IMR-90 (cell line): ENCODE data around the gene RAD51D. TPM values are rescaled to one million over a fixed set of nuclear protein-coding genes. Genes with fewer than 3 reads are reported as not detected.
A peak's percentile ranks its signal among the peaks of the same experiment; 100 is the strongest.

Experiments used
- ATAC-seq: fragments of 200-7000 bp; cut with Tn5 transposase; 2 replicates; pipeline ENCODE4 v1.9.1; 2020; ENCODE audit warnings: low read depth, mild to moderate bottlenecking, moderate library complexity
- BruUV-seq: library from RNA; stranded (reverse); fragments of 400-500 nt; replicated peaks from 2 replicates; lab custom pipeline; 2021; lab: Mats Ljungman, UMichigan
- CTCF ChIA-PET: fragments of 300-600 bp; formaldehyde crosslinking; extraction: SDS; loops from one replicate; lab custom pipeline; 2021; ENCODE audit warnings: antibody characterized with exemption; lab: Yijun Ruan, JAX
- POLR2A ChIA-PET: fragments of 300-600 bp; sonication (Branson Sonifier 250); formaldehyde crosslinking; loops from one replicate; lab custom pipeline; 2022; ENCODE audit warnings: antibody characterized with exemption; ENCODE audit not compliant: unreplicated experiment; lab: Charles Lee
- DNase-seq: peaks from one replicate; pipeline ENCODE4 v3.0.0; 2013
- H2AFZ ChIP-seq: replicated peaks from 2 replicates; pipeline ENCODE3; 2013; ENCODE audit warnings: low read length, mild to moderate bottlenecking; ENCODE audit not compliant: poor library complexity
- H2AK5ac ChIP-seq: 2 replicates; pipeline ENCODE4 v1.6.1; 2013; ENCODE audit warnings: low read depth, low read length, inconsistent platforms
- H2AK9ac ChIP-seq: replicated peaks from 2 replicates; pipeline ENCODE3; 2013; ENCODE audit warnings: mild to moderate bottlenecking, low read depth, low read length, moderate library complexity; ENCODE audit not compliant: poor library complexity
- H2BK120ac ChIP-seq: 2 replicates; pipeline ENCODE4 v1.6.1; 2013; ENCODE audit warnings: low read depth, low read length, inconsistent platforms
- H2BK15ac ChIP-seq: 3 replicates; pipeline ENCODE4 v1.6.1; 2013; ENCODE audit warnings: low read depth, low read length, inconsistent platforms
- H2BK20ac ChIP-seq: 2 replicates; pipeline ENCODE4 v1.6.1; 2013; ENCODE audit warnings: low read depth, mild to moderate bottlenecking, inconsistent platforms, low read length, moderate library complexity
- H2BK5ac ChIP-seq: 2 replicates; pipeline ENCODE4 v1.6.1; 2013; ENCODE audit warnings: mild to moderate bottlenecking, low read depth, low read length, inconsistent platforms; ENCODE audit not compliant: poor library complexity, severe bottlenecking
- H3K14ac ChIP-seq: replicated peaks from 2 replicates; pipeline ENCODE4 v1.6.1; 2013; ENCODE audit warnings: low read depth, low read length, inconsistent platforms
- H3K18ac ChIP-seq: 2 replicates; pipeline ENCODE4 v1.6.1; 2013; ENCODE audit warnings: low read depth, low read length, control low read depth
- H3K23ac ChIP-seq: 2 replicates; pipeline ENCODE4 v1.6.1; 2013; ENCODE audit warnings: low read depth, low read length, inconsistent platforms
- H3K27ac ChIP-seq: 2 replicates; pipeline ENCODE4 v1.5.1; 2013; ENCODE audit warnings: mild to moderate bottlenecking, control low read depth, low read length; ENCODE audit not compliant: insufficient read depth
- H3K27me3 ChIP-seq: 2 replicates; pipeline ENCODE4 v1.6.1; 2013; ENCODE audit warnings: low read length; ENCODE audit not compliant: control insufficient read depth, insufficient read depth
- H3K36me3 ChIP-seq: 2 replicates; pipeline ENCODE4 v1.6.1; 2013; ENCODE audit warnings: low read length, mixed read lengths; ENCODE audit not compliant: control insufficient read depth, insufficient read depth
- H3K4ac ChIP-seq: 2 replicates; pipeline ENCODE4 v1.6.1; 2013; ENCODE audit warnings: low read depth, low read length, inconsistent platforms
- H3K4me1 ChIP-seq: 2 replicates; pipeline ENCODE4 v1.6.1; 2013; ENCODE audit warnings: low read length, mixed read lengths; ENCODE audit not compliant: control insufficient read depth, insufficient read depth
- H3K4me2 ChIP-seq: 2 replicates; pipeline ENCODE4 v1.6.1; 2013; ENCODE audit warnings: low read depth, mild to moderate bottlenecking, control low read depth, low read length, moderate library complexity
- H3K4me3 ChIP-seq: 2 replicates; pipeline ENCODE4 v1.5.1; 2013; ENCODE audit warnings: low read depth, mild to moderate bottlenecking, control low read depth, low read length, moderate library complexity; ENCODE audit not compliant: insufficient read depth
- H3K56ac ChIP-seq: 2 replicates; pipeline ENCODE4 v1.6.1; 2013; ENCODE audit warnings: low read length, inconsistent platforms; ENCODE audit not compliant: insufficient read depth; ENCODE audit errors: extremely low read depth
- H3K79me1 ChIP-seq, 2 experiments: 2 replicates each; pipeline ENCODE4 v1.6.1; 2013; ENCODE audit warnings: low read length in 2 of 2, inconsistent platforms in 1 of 2, low read depth in 1 of 2
- H3K9ac ChIP-seq: 2 replicates; pipeline ENCODE4 v1.6.1; 2013; ENCODE audit warnings: low read depth, low read length, control low read depth
- H3K9me1 ChIP-seq: 2 replicates; pipeline ENCODE4 v1.6.1; 2013; ENCODE audit warnings: low read length, inconsistent platforms; ENCODE audit not compliant: insufficient read depth
- H3K9me3 ChIP-seq: 2 replicates; pipeline ENCODE4 v1.6.1; 2013; ENCODE audit warnings: low read length; ENCODE audit not compliant: control insufficient read depth, insufficient read depth
- H4K20me1 ChIP-seq: 2 replicates; pipeline ENCODE4 v1.6.1; 2013; ENCODE audit warnings: low read length, inconsistent platforms; ENCODE audit not compliant: insufficient read depth
- H4K5ac ChIP-seq: 2 replicates; pipeline ENCODE4 v1.6.1; 2013; ENCODE audit warnings: mild to moderate bottlenecking, low read depth, low read length, control low read depth
- H4K8ac ChIP-seq, 2 experiments: 2 replicates each; pipeline ENCODE4 v1.6.1; 2013; ENCODE audit warnings: low read depth in 2 of 2, low read length in 2 of 2, control low read depth in 1 of 2, inconsistent platforms in 1 of 2
- H4K91ac ChIP-seq: 2 replicates; pipeline ENCODE4 v1.6.1; 2013; ENCODE audit warnings: low read depth, low read length, inconsistent platforms; ENCODE audit not compliant: insufficient read depth
- CEBPB ChIP-seq: IDR thresholded peaks from 2 replicates; pipeline ENCODE4 v1.6.1; 2012; ENCODE audit warnings: low read depth, low read length, improper control_type of control experiment
- CHD1 ChIP-seq: IDR thresholded peaks from 2 replicates; pipeline ENCODE4 v1.6.1; 2012; ENCODE audit warnings: low read depth, low read length, improper control_type of control experiment
- FOS ChIP-seq: fragments of 150-350 bp; IDR thresholded peaks from 2 replicates; pipeline ENCODE4 v1.6.1; 2016; ENCODE audit warnings: low read depth, low read length
- MAFK ChIP-seq: IDR thresholded peaks from 2 replicates; pipeline ENCODE4 v1.6.1; 2012; ENCODE audit warnings: low read depth, low read length, improper control_type of control experiment
- MAZ ChIP-seq: IDR thresholded peaks from 2 replicates; pipeline ENCODE4 v1.6.1; 2012; ENCODE audit warnings: low read depth, mild to moderate bottlenecking, low read length, improper control_type of control experiment, moderate library complexity, borderline replicate concordance
- MXI1 ChIP-seq: IDR thresholded peaks from 2 replicates; pipeline ENCODE4 v1.6.1; 2012; ENCODE audit warnings: low read depth, mild to moderate bottlenecking, low read length, moderate library complexity, borderline replicate concordance
- NFE2L2 ChIP-seq: fragments of 150-350 bp; IDR thresholded peaks from 2 replicates; pipeline ENCODE4 v1.6.1; 2016; ENCODE audit warnings: low read depth, mild to moderate bottlenecking, low read length
- POLR2A ChIP-seq: IDR thresholded peaks from 2 replicates; pipeline ENCODE4 v1.6.1; 2012; ENCODE audit warnings: mild to moderate bottlenecking, low read depth, low read length
- RAD21 ChIP-seq: IDR thresholded peaks from 2 replicates; pipeline ENCODE4 v1.6.1; 2012; ENCODE audit warnings: low read length, improper control_type of control experiment
- RCOR1 ChIP-seq: IDR thresholded peaks from 2 replicates; pipeline ENCODE4 v1.6.1; 2012; ENCODE audit warnings: mild to moderate bottlenecking, low read length, improper control_type of control experiment; ENCODE audit not compliant: insufficient replicate concordance
- WGBS, 2 experiments: methylation state at CpG; one replicate each; pipeline versions ENCODE4 v1.1.5 to v1.1.7; 2013; ENCODE audit warnings: missing lambda C conversion rate in 2 of 2; ENCODE audit not compliant: insufficient read length in 1 of 2; ENCODE audit errors: extremely low coverage in 2 of 2; 5-methylcytosine and 5-hydroxymethylcytosine counted together
- dilution Hi-C: fragments of 300-500 bp; cut with HindIII; formaldehyde crosslinking; loops from one replicate; pipeline ENCODE4 v1.14.3; 2018; ENCODE audit warnings: low sequenced_read_pairs; ENCODE audit not compliant: unreplicated experiment
- in situ Hi-C: fragments of 300-500 bp; cut with MboI; formaldehyde crosslinking; loops from 3 replicates; pipeline ENCODE4 v1.14.3; 2019; ENCODE audit warnings: low sequenced_read_pairs, inconsistent platforms, mixed read lengths
- intact Hi-C: fragments of 100-400 bp; cut with micrococcal nuclease; formaldehyde crosslinking; loops from 2 replicates; pipeline ENCODE4 v1.10.0; 2022
- polyA plus RNA-seq, 3 experiments: library from polyadenylated mRNA; depleted of rRNA; stranded (reverse); fragments of >200 nt; gene quantifications; 2 replicates each; pipeline ENCODE4 v1.2.3, GENCODE V29; 2012; ENCODE audit warnings: low replicate concordance in 1 of 3
- total RNA-seq: library from RNA; depleted of rRNA; stranded (reverse); fragments of >200 nt; gene quantifications from 2 replicates; pipeline ENCODE4 v1.2.3, GENCODE V29; 2012
- TF ChIP-seq, protein P1 (sequence below): conservative IDR thresholded peaks from 2 replicates; pipeline ENCODE4 v1.5.1; 2012; ENCODE audit warnings: mild to moderate bottlenecking, low read depth, low read length, improper control_type of control experiment
- TF ChIP-seq, protein P2 (sequence below): fragments of 150-350 bp; IDR thresholded peaks from 2 replicates; pipeline ENCODE4 v1.6.1; 2017; ENCODE audit warnings: mild to moderate bottlenecking, antibody characterized with exemption, low read length, low read depth
- TF ChIP-seq, protein P3 (sequence below): fragments of 150-350 bp; IDR thresholded peaks from 2 replicates; pipeline ENCODE4 v1.6.1; 2016; ENCODE audit warnings: low read depth, mild to moderate bottlenecking, low read length, moderate library complexity, borderline replicate concordance

Gene RAD51D
- total and polyA plus RNA-seq, 2 of the 4 experiments (the other 2 are of a cell fraction), result 10.8 to 12.7 TPM

DNA sequence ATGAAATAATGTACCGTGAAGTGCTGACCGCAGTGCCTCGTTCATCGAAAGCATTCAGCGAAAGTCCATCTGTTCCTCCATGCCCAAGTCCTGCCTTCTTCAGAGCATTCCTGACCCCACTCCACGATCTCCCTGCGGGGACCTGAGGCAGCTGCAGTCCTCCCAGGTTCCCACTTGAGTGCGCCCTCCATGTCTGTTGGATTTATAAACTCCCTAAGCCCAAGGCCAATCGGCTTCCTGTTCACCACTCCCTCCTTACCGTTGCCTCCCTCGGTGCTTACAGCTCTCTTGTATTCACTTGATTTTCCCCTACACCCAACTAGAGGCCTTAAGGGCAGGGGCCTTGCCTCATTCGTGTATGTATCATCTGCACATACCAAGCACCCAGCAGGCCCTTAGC, 2.8 kb downstream of the RAD51D start:
- Histone ChIP-seq H2BK120ac (no peak overlapping the region), H3K23ac (no peak overlapping the region), H3K4me1 (peaks cover 6% of the 10 kb centered on the region), H3K4me3 (no peak overlapping the region), H3K9me1 (peaks cover 12% of the 10 kb centered on the region), H4K5ac (no peak overlapping the region), H3K9me3 (no peaks in the 10 kb centered on the region), H3K27me3 (no peaks in the 10 kb centered on the region), H2AFZ (no peak overlapping the region), H2AK5ac (peak overlapping the region; percentile 66), H3K18ac (no peak overlapping the region), H4K20me1 (no peaks in the 10 kb centered on the region), H2BK5ac (no peak overlapping the region), H3K4ac (peak overlapping the region; percentile 45; the same call in 1 of the 2 replicates), H3K56ac (no peak overlapping the region), H3K27ac (no peak overlapping the region), H3K4me2 (no peak overlapping the region), H4K91ac (no peak overlapping the region; the same call in 1 of the 2 replicates), H3K36me3 (peaks cover 7% of the 10 kb centered on the region; the same call in 1 of the 2 replicates), H2BK20ac (0 out of 2 replicates have a peak overlapping the region, but pooled peaks have one; percentile 3), H3K9ac (no peak overlapping the region), H2AK9ac (peak overlapping the region; percentile 44), H3K14ac (no peak overlapping the region), H2BK15ac (0 out of 3 replicates have a peak overlapping the region, but pooled peaks have one; percentile 6), H4K8ac (no peak overlapping the region), H3K79me1 (peaks cover 27 to 53% of the 10 kb centered on the region in 2 experiments)
- in situ Hi-C loops (loop anchor here (25.0 kb wide), 2 partner anchors 480 to 855 kb away; partner anchors contain the start of genes CCL2 and CCL7), dilution Hi-C loops (no loop called here), intact Hi-C loops (loop anchor here (5.0 kb wide), 1 partner anchor 135 kb away; the partner anchor contains the start of gene LIG3)
- DNase-seq (no peak), ATAC-seq (no peak)
- ChIA-PET POLR2A (no interaction called here), CTCF (no interaction called here)
- TF ChIP-seq, protein P1, sequence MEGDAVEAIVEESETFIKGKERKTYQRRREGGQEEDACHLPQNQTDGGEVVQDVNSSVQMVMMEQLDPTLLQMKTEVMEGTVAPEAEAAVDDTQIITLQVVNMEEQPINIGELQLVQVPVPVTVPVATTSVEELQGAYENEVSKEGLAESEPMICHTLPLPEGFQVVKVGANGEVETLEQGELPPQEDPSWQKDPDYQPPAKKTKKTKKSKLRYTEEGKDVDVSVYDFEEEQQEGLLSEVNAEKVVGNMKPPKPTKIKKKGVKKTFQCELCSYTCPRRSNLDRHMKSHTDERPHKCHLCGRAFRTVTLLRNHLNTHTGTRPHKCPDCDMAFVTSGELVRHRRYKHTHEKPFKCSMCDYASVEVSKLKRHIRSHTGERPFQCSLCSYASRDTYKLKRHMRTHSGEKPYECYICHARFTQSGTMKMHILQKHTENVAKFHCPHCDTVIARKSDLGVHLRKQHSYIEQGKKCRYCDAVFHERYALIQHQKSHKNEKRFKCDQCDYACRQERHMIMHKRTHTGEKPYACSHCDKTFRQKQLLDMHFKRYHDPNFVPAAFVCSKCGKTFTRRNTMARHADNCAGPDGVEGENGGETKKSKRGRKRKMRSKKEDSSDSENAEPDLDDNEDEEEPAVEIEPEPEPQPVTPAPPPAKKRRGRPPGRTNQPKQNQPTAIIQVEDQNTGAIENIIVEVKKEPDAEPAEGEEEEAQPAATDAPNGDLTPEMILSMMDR, result no peak
- TF ChIP-seq MAZ (no peak), MXI1 (no peak), FOS (no peak), RCOR1 (no peak), RAD21 (no peak), CEBPB (no peak), NFE2L2 (no peak), CHD1 (no peak), POLR2A (no peak), MAFK (no peak)
- TF ChIP-seq, protein P2, sequence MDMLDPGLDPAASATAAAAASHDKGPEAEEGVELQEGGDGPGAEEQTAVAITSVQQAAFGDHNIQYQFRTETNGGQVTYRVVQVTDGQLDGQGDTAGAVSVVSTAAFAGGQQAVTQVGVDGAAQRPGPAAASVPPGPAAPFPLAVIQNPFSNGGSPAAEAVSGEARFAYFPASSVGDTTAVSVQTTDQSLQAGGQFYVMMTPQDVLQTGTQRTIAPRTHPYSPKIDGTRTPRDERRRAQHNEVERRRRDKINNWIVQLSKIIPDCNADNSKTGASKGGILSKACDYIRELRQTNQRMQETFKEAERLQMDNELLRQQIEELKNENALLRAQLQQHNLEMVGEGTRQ, result no peak
- TF ChIP-seq, protein P3, sequence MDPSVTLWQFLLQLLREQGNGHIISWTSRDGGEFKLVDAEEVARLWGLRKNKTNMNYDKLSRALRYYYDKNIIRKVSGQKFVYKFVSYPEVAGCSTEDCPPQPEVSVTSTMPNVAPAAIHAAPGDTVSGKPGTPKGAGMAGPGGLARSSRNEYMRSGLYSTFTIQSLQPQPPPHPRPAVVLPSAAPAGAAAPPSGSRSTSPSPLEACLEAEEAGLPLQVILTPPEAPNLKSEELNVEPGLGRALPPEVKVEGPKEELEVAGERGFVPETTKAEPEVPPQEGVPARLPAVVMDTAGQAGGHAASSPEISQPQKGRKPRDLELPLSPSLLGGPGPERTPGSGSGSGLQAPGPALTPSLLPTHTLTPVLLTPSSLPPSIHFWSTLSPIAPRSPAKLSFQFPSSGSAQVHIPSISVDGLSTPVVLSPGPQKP, result no peak
- BruUV-seq, result no TSS peak
- WGBS, 2 experiments, result 85% methylated on average over 4 of the region's 12 CpGs; no CpG with 5 or more reads in 1 of the 2 experiments
